HepG2 (cell line): Measurements from ENCODE around the gene SLC35B2. TPM values are rescaled to one million over a fixed set of nuclear protein-coding genes. Genes with fewer than 3 reads are reported as not detected.

ENCODE experiments used
- ADNP ChIP-seq: sonication (generic); formaldehyde crosslinking; IDR thresholded peaks from 2 replicates; pipeline ENCODE4 v1.4.0; 2020; ENCODE audit warnings: missing genetic modification reagents
- FOSL2 ChIP-seq: sonication (generic); formaldehyde crosslinking; IDR thresholded peaks from 2 replicates; pipeline ENCODE4 v1.4.0; 2020; ENCODE audit warnings: missing genetic modification reagents
- HHEX ChIP-seq: IDR thresholded peaks from 2 replicates; pipeline ENCODE4 v1.6.1; 2016; ENCODE audit warnings: control low read depth
- JARID2 ChIP-seq: sonication (generic); formaldehyde crosslinking; IDR thresholded peaks from 2 replicates; pipeline ENCODE4 v1.8.1; 2023; ENCODE audit warnings: missing genetic modification reagents, inconsistent platforms; ENCODE audit not compliant: insufficient replicate concordance
- KLF6 ChIP-seq: IDR thresholded peaks from 2 replicates; pipeline ENCODE4 v1.8.0; 2016; ENCODE audit warnings: missing biosample characterization, missing genetic modification reagents
- RFXAP ChIP-seq: sonication (generic); formaldehyde crosslinking; IDR thresholded peaks from 2 replicates; pipeline ENCODE4 v1.4.0; 2020; ENCODE audit warnings: missing genetic modification reagents, borderline replicate concordance
- SP140L ChIP-seq: sonication (generic); formaldehyde crosslinking; IDR thresholded peaks from 2 replicates; pipeline ENCODE4 v1.4.0; 2020; ENCODE audit warnings: missing genetic modification reagents, borderline replicate concordance
- SSRP1 ChIP-seq: IDR thresholded peaks from 2 replicates; pipeline ENCODE4 v1.6.1; 2016; ENCODE audit warnings: control low read depth
- TAF1 ChIP-seq: sonication (generic); formaldehyde crosslinking; IDR thresholded peaks from 2 replicates; pipeline ENCODE4 v1.4.0; 2020; ENCODE audit warnings: missing genetic modification reagents
- TEAD3 ChIP-seq: optimal IDR thresholded peaks from 2 replicates; pipeline ENCODE3; 2016; ENCODE audit warnings: borderline replicate concordance
- ZBED4 ChIP-seq: sonication (generic); formaldehyde crosslinking; IDR thresholded peaks from 2 replicates; pipeline ENCODE4 v1.4.0; 2020; ENCODE audit warnings: missing genetic modification reagents, borderline replicate concordance
- ZBTB25 ChIP-seq: IDR thresholded peaks from 2 replicates; pipeline ENCODE4 v1.6.1; 2018; ENCODE audit warnings: missing genetic modification reagents
- ZBTB42 ChIP-seq: sonication (generic); formaldehyde crosslinking; IDR thresholded peaks from 2 replicates; pipeline ENCODE4 v1.5.0; 2020; ENCODE audit warnings: mild to moderate bottlenecking, missing genetic modification reagents
- ZNF253 ChIP-seq: sonication (generic); formaldehyde crosslinking; IDR thresholded peaks from 2 replicates; pipeline ENCODE4 v1.8.0; 2022; ENCODE audit warnings: mild to moderate bottlenecking, missing genetic modification reagents, borderline replicate concordance
- ZNF296 ChIP-seq: sonication (generic); formaldehyde crosslinking; conservative IDR thresholded peaks from 2 replicates; pipeline ENCODE4 v1.5.0; 2020; ENCODE audit warnings: mild to moderate bottlenecking, missing genetic modification reagents
- ZNF451 ChIP-seq: sonication (generic); formaldehyde crosslinking; IDR thresholded peaks from 2 replicates; pipeline ENCODE4 v1.5.0; 2020; ENCODE audit warnings: mild to moderate bottlenecking, missing genetic modification reagents
- ZNF589 ChIP-seq: sonication (generic); formaldehyde crosslinking; conservative IDR thresholded peaks from 2 replicates; pipeline ENCODE4 v1.8.0; 2022; ENCODE audit warnings: mild to moderate bottlenecking, moderate library complexity, missing genetic modification reagents
- ZSCAN22 ChIP-seq: sonication (generic); formaldehyde crosslinking; IDR thresholded peaks from 2 replicates; pipeline ENCODE4 v1.4.0; 2020; ENCODE audit warnings: mild to moderate bottlenecking, missing genetic modification reagents
- polyA plus RNA-seq, 8 experiments: library from polyadenylated mRNA; depleted of rRNA in 3 of 8; stranded (reverse) in 7 of 8; unstranded in 1 of 8; fragments of >200 nt; fragmentation: Illumina TruSeq in 4 of 8; extraction: Trizol in 4 of 8; gene quantifications; 2 replicates each; pipeline versions ENCODE4 v1.2.1 to v1.2.3, GENCODE V29; 2011 to 2016; ENCODE audit warnings: low read depth in 4 of 8, missing spikeins in 1 of 8, mixed read lengths in 1 of 8; ENCODE audit not compliant: insufficient read depth in 1 of 8
- total RNA-seq, 5 experiments: library from RNA; depleted of rRNA; stranded (reverse); fragments of >200 nt; fragmentation: Illumina TruSeq; extraction: Trizol; gene quantifications; 2 replicates each; pipeline ENCODE4 v1.2.3, GENCODE V29; 2016; ENCODE audit warnings: low read depth in 1 of 5
- TF ChIP-seq, protein P1 (sequence below): sonication (generic); formaldehyde crosslinking; IDR thresholded peaks from 2 replicates; pipeline ENCODE4 v1.8.0; 2022; ENCODE audit warnings: mild to moderate bottlenecking, missing genetic modification reagents, borderline replicate concordance

The SLC35B2 gene
- total and polyA plus RNA-seq, 2 of the 13 experiments (the other 11 are each of a cell fraction or from before 2014, with no cell fraction given): 61.1 to 148 TPM

GRCh38 chr6:44217332-44218143 is 39.8 kb downstream of the SLC35B2 start (continued):
- TF ChIP-seq ZBED4 (CRISPR knock-in tag) (no peak), ZBTB25 (no peak), SP140L (CRISPR knock-in tag) (no peak), RFXAP (CRISPR knock-in tag) (0 out of 2 replicates have a peak, but pooled peaks have one; percentile 53), KLF6 (CRISPR knock-in tag) (no peak), ZNF589 (no peak; the same call in 1 of the 2 replicates), ZNF253 (CRISPR knock-in tag) (peak; percentile 61; the same call in 1 of the 2 replicates), ADNP (CRISPR knock-in tag) (no peak), SSRP1 (no peak), ZSCAN22 (CRISPR knock-in tag) (no peak), ZNF296 (CRISPR knock-in tag) (no peak), TEAD3 (peak; percentile 53), HHEX (CRISPR knock-in tag) (no peak), TAF1 (CRISPR knock-in tag) (no peak), FOSL2 (CRISPR knock-in tag) (peak; percentile 42), ZNF451 (peak; percentile 84; the same call in 1 of the 2 replicates), JARID2 (CRISPR knock-in tag) (no peak), ZBTB42 (CRISPR knock-in tag) (no peak)
- TF ChIP-seq, protein P1, sequence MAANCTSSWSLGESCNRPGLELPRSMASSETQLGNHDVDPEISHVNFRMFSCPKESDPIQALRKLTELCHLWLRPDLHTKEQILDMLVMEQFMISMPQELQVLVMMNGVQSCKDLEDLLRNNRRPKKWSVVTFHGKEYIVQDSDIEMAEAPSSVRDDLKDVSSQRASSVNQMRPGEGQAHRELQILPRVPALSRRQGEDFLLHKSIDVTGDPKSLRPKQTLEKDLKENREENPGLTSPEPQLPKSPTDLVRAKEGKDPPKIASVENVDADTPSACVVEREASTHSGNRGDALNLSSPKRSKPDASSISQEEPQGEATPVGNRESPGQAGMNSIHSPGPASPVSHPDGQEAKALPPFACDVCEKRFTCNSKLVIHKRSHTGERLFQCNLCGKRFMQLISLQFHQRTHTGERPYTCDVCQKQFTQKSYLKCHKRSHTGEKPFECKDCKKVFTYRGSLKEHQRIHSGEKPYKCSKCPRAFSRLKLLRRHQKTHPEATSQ: no peak
